HG03066 (cell line): Measurements from ENCODE around the gene SPG7.

Source experiments
- ATAC-seq: cut with Tn5 transposase; IDR thresholded peaks from one replicate; pipeline ENCODE4 v1.9.1; 2021; ENCODE audit warnings: low read depth; ENCODE audit not compliant: unreplicated experiment

The SPG7 gene

GRCh38 chr16:89484923-89485679 lies 23.1 kb upstream of the SPG7 start:
- ATAC-seq, result no peak

GRCh38 chr16:89485701-89486246 lies 22.4 kb upstream of the SPG7 start:
- no peak for ATAC-seq

GRCh38 chr16:89489040-89489897 lies 18.9 kb upstream of the SPG7 start:
- ATAC-seq, result no peak

GRCh38 chr16:89489898-89490438 lies 18.2 kb upstream of the SPG7 start:
- no peak for ATAC-seq

- ATAC-seq, result peak; percentile 85
Observed at GRCh38 chr16:89490439-89491237, 17.6 kb upstream of the SPG7 start, which contains the start of gene ANKRD11. ANKRD11 (minus strand) TSS chr16:89490561; CDS start chr16:89317019, 173,542 bp downstream.

GRCh38 chr16:89491238-89491869 lies 16.8 kb upstream of the SPG7 start:
- no peak for ATAC-seq

GRCh38 chr16:89491974-89492687 lies 16.1 kb upstream of the SPG7 start:
- ATAC-seq, result no peak

- no peak for ATAC-seq
Observed at GRCh38 chr16:89493776-89494175, 14.4 kb upstream of the SPG7 start.

- no peak for ATAC-seq
Observed at GRCh38 chr16:89495121-89495520, 13.1 kb upstream of the SPG7 start.

GRCh38 chr16:89498839-89499238 lies 9.4 kb upstream of the SPG7 start:
- ATAC-seq, result no peak

GRCh38 chr16:89499767-89500166 lies 8.4 kb upstream of the SPG7 start:
- no peak for ATAC-seq

- no peak for ATAC-seq
Observed at GRCh38 chr16:89502081-89502843, 5.9 kb upstream of the SPG7 start.

GRCh38 chr16:89504091-89504490 lies 4.1 kb upstream of the SPG7 start:
- no peak for ATAC-seq

- no peak for ATAC-seq
Observed at GRCh38 chr16:89505204-89506112, 2.7 kb upstream of the SPG7 start.

- ATAC-seq, result no peak
Observed at GRCh38 chr16:89506113-89506504, 2.1 kb upstream of the SPG7 start.

- no peak for ATAC-seq
Observed at GRCh38 chr16:89506791-89507191, 1.4 kb upstream of the SPG7 start.

- ATAC-seq, result no peak
Observed at GRCh38 chr16:89507214-89507833, 879 bp upstream of the SPG7 start.
